ENCODE measurements around the gene CHIC1.
"Not testable (repeated sequence)": the region's sequence is repeated elsewhere in the genome, so short reads cannot be mapped to it uniquely, and the experiment has no call there.

CHIC1 gene

GRCh38 chrX:73581002-73581628, 18.1 kb downstream of the CHIC1 start:
- no peak for TF ChIP-seq PATZ1 (CRISPR knock-in tag; IDR thresholded peaks at IDR 0.05; ENCODE audit: borderline replicate concordance)
- ATAC-seq, result no peak

- ATAC-seq, result not testable (repeated sequence)
These were observed 34.8 kb downstream of the CHIC1 start for GRCh38 chrX:73597758-73598157.

GRCh38 chrX:73615022-73615421, 52.0 kb downstream of the CHIC1 start:
- TF ChIP-seq PATZ1 (CRISPR knock-in tag; IDR thresholded peaks at IDR 0.05; ENCODE audit: borderline replicate concordance) (no peak), TCF4 (CRISPR knock-in tag; IDR thresholded peaks at IDR 0.05; ENCODE audit: borderline replicate concordance) (no peak), CREB5 (CRISPR knock-in tag; IDR thresholded peaks at IDR 0.05; ENCODE audit: low read depth) (no peak), ZNF8 (CRISPR knock-in tag; IDR thresholded peaks at IDR 0.05) (no peak), ESRRG (CRISPR knock-in tag; IDR thresholded peaks at IDR 0.05) (no peak), GLIS3 (CRISPR knock-in tag; IDR thresholded peaks at IDR 0.05) (no peak), ZNF565 (CRISPR knock-in tag; conservative IDR thresholded peaks at IDR 0.05; ENCODE audit: low read depth) (no peak), CSRNP3 (CRISPR knock-in tag; IDR thresholded peaks at IDR 0.05) (no peak), ISL1 (CRISPR knock-in tag; IDR thresholded peaks at IDR 0.05) (no peak), ARNTL (CRISPR knock-in tag; IDR thresholded peaks at IDR 0.05; ENCODE audit: borderline replicate concordance, low read depth) (no peak), ZNF70 (CRISPR knock-in tag; IDR thresholded peaks at IDR 0.05) (no peak), TOX (CRISPR knock-in tag; IDR thresholded peaks at IDR 0.05; ENCODE audit: borderline replicate concordance) (no peak), POU6F1 (CRISPR knock-in tag; IDR thresholded peaks at IDR 0.05; ENCODE audit: borderline replicate concordance, low read depth) (no peak), ZFP3 (CRISPR knock-in tag; IDR thresholded peaks at IDR 0.05) (no peak), OSR1 (CRISPR knock-in tag; IDR thresholded peaks at IDR 0.05) (no peak), TSHZ2 (CRISPR knock-in tag; IDR thresholded peaks at IDR 0.05) (no peak), ZC3H10 (CRISPR knock-in tag; IDR thresholded peaks at IDR 0.05) (no peak)
- no peak for ATAC-seq

- ATAC-seq, result not testable (repeated sequence)
These were observed 78.7 kb downstream of the CHIC1 start for GRCh38 chrX:73641669-73642068.

Measured in SK-N-SH treated with all-trans-retinoic acid at 6 μM for 48 hours (cell line).